HG02623 (cell line): ENCODE measurements around the gene KCNQ1OT1.

ENCODE experiments used
- ATAC-seq: cut with Tn5 transposase; IDR thresholded peaks from one replicate; pipeline ENCODE4 v1.9.1; 2021; ENCODE audit warnings: moderate library complexity; ENCODE audit not compliant: unreplicated experiment

The KCNQ1OT1 gene

GRCh38 chr11:2688381-2689231, 11.2 kb downstream of the KCNQ1OT1 start:
- ATAC-seq, result no peak

GRCh38 chr11:2687782-2688191, 12.0 kb downstream of the KCNQ1OT1 start:
- ATAC-seq, result no peak

- ATAC-seq, result no peak
Measured at GRCh38 chr11:2687223-2687530, 12.6 kb downstream of the KCNQ1OT1 start.

- no peak for ATAC-seq
Measured at GRCh38 chr11:2686360-2687222, 13.2 kb downstream of the KCNQ1OT1 start.

- no peak for ATAC-seq
Measured at GRCh38 chr11:2685566-2686359, 14.0 kb downstream of the KCNQ1OT1 start.

GRCh38 chr11:2685051-2685450, 14.7 kb downstream of the KCNQ1OT1 start:
- no peak for ATAC-seq

GRCh38 chr11:2684581-2684980, 15.2 kb downstream of the KCNQ1OT1 start:
- ATAC-seq, result no peak

GRCh38 chr11:2683806-2684205, 16.0 kb downstream of the KCNQ1OT1 start:
- no peak for ATAC-seq

- no peak for ATAC-seq
Measured at GRCh38 chr11:2681408-2682145, 18.2 kb downstream of the KCNQ1OT1 start.

- no peak for ATAC-seq
Measured at GRCh38 chr11:2679011-2679676, 20.6 kb downstream of the KCNQ1OT1 start.

- ATAC-seq, result no peak
Measured at GRCh38 chr11:2678396-2678795, 21.4 kb downstream of the KCNQ1OT1 start.

- ATAC-seq, result no peak
Measured at GRCh38 chr11:2677127-2677526, 22.7 kb downstream of the KCNQ1OT1 start.

GRCh38 chr11:2675540-2675939, 24.3 kb downstream of the KCNQ1OT1 start:
- ATAC-seq, result no peak

GRCh38 chr11:2674658-2675131, 25.1 kb downstream of the KCNQ1OT1 start:
- ATAC-seq, result no peak

GRCh38 chr11:2673871-2674471, 25.8 kb downstream of the KCNQ1OT1 start:
- ATAC-seq, result no peak

GRCh38 chr11:2673250-2673610, 26.6 kb downstream of the KCNQ1OT1 start:
- ATAC-seq, result no peak

GRCh38 chr11:2672553-2673249, 27.1 kb downstream of the KCNQ1OT1 start:
- no peak for ATAC-seq

- no peak for ATAC-seq
Measured at GRCh38 chr11:2671748-2672147, 28.0 kb downstream of the KCNQ1OT1 start.

- ATAC-seq, result no peak
Measured at GRCh38 chr11:2670541-2671100, 29.2 kb downstream of the KCNQ1OT1 start.
